Chondrocyte (in vitro differentiated cells): Measurements from ENCODE around the gene GCNT2. TPM values are rescaled to one million over a fixed set of nuclear protein-coding genes. Genes with fewer than 3 reads are reported as not detected.

Experiments
- DNase-seq: peaks from one replicate; pipeline ENCODE4 v3.0.0; 2021; ENCODE audit warnings: mixed read lengths, low spot score
- H3K27ac Mint-ChIP-seq: one replicate; pipeline ENCODE4 v1.8.0; 2021; ENCODE audit warnings: mild to moderate bottlenecking, moderate library complexity, mixed read lengths; ENCODE audit not compliant: unreplicated experiment
- H3K27me3 Mint-ChIP-seq: 2 replicates; pipeline ENCODE4 v1.8.0; 2021; ENCODE audit warnings: low read depth, mixed read lengths
- H3K36me3 Mint-ChIP-seq: 2 replicates; pipeline ENCODE4 v1.8.0; 2021; ENCODE audit warnings: low read depth, mixed read lengths
- H3K4me1 Mint-ChIP-seq: 2 replicates; pipeline ENCODE4 v1.8.0; 2021; ENCODE audit warnings: low read depth, mild to moderate bottlenecking, mixed read lengths
- H3K4me3 Mint-ChIP-seq: one replicate; pipeline ENCODE4 v1.8.0; 2021; ENCODE audit warnings: mild to moderate bottlenecking, moderate library complexity, mixed read lengths; ENCODE audit not compliant: unreplicated experiment
- H3K9me3 Mint-ChIP-seq: 2 replicates; pipeline ENCODE4 v1.8.0; 2021; ENCODE audit warnings: low read depth, mixed read lengths
- total RNA-seq: library from RNA; stranded (reverse); gene quantifications from 3 replicates; pipeline ENCODE4 v1.2.1, GENCODE V29; 2021
- TF ChIP-seq, protein P1 (sequence below): fragments of 200-600 bp; sonication (generic); IDR thresholded peaks from 2 replicates; pipeline ENCODE4 v1.5.0; 2021; ENCODE audit warnings: antibody characterized with exemption, mild to moderate bottlenecking, moderate library complexity

GCNT2 gene
- total RNA-seq, 1 donor from 2014 or later, result 0.67 TPM

GRCh38 chr6:10547809-10548208 is 26.7 kb downstream of the GCNT2 start:
- Mint-ChIP-seq H3K27me3 (no peaks in the 10 kb centered on the region), H3K36me3 (no peaks in the 10 kb centered on the region), H3K27ac (no peak overlapping the region), H3K4me3 (no peak overlapping the region), H3K9me3 (no peaks in the 10 kb centered on the region), H3K4me1 (peaks cover 12% of the 10 kb centered on the region)
- TF ChIP-seq, protein P1, sequence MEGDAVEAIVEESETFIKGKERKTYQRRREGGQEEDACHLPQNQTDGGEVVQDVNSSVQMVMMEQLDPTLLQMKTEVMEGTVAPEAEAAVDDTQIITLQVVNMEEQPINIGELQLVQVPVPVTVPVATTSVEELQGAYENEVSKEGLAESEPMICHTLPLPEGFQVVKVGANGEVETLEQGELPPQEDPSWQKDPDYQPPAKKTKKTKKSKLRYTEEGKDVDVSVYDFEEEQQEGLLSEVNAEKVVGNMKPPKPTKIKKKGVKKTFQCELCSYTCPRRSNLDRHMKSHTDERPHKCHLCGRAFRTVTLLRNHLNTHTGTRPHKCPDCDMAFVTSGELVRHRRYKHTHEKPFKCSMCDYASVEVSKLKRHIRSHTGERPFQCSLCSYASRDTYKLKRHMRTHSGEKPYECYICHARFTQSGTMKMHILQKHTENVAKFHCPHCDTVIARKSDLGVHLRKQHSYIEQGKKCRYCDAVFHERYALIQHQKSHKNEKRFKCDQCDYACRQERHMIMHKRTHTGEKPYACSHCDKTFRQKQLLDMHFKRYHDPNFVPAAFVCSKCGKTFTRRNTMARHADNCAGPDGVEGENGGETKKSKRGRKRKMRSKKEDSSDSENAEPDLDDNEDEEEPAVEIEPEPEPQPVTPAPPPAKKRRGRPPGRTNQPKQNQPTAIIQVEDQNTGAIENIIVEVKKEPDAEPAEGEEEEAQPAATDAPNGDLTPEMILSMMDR, result no peak
- DNase-seq, result no peak

DNA sequence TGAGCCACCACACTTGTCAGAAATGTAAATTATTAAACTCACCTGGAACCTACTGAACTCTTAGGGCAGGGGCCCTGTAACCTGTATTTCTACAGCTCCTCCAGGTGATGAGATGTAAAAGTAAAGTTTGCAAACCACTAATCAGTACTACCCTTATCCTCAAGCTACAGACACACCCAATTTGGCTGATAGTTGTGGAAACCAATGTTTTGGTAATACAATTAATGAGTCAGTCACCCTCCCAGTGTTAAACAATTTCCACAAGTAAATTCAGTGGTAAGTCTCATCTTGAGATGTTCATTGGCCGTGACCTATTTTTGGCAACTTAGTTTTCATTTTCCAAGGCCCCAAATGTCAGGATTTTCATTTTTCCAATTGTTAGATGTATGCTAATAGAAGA is 29.6 kb downstream of the GCNT2 start:
- peaks cover 15% of the 10 kb centered on the region for H3K4me1 Mint-ChIP-seq
- TF ChIP-seq, protein P1, result no peak
- H3K9me3 Mint-ChIP-seq, result no peaks in the 10 kb centered on the region
- H3K27ac Mint-ChIP-seq, result no peak overlapping the region
- H3K4me3 Mint-ChIP-seq, result no peak overlapping the region
- H3K36me3 Mint-ChIP-seq, result no peaks in the 10 kb centered on the region
- H3K27me3 Mint-ChIP-seq, result peaks cover 5% of the 10 kb centered on the region
- no peak for DNase-seq

GRCh38 chr6:10552270-10552810 is 31.2 kb downstream of the GCNT2 start:
- Mint-ChIP-seq H3K27me3 (peaks cover 9% of the 10 kb centered on the region), H3K4me3 (no peak overlapping the region), H3K27ac (no peak overlapping the region), H3K36me3 (no peaks in the 10 kb centered on the region), H3K4me1 (peaks cover 22% of the 10 kb centered on the region), H3K9me3 (no peaks in the 10 kb centered on the region)
- TF ChIP-seq, protein P1, result no peak
- DNase-seq, result no peak

DNA sequence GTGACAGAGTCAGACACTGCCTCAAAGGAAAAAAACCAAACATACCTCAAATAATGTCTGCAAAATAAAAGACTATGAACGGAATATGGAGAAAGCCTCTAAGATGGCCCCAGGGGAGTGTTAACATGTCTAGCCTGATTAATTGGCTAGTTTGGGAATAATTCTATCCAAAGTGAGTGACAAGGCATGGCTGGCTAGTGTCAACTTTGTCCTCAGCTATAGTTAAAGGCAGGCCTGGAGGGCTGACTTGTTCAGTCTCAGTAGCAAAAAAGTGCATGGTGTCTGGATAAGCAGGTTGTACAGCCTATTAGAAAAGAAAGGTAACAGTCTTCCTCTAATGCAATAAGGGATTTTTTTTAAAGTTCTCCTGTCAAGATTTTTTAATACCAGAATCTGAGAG is 32.7 kb downstream of the GCNT2 start:
- TF ChIP-seq, protein P1, result no peak

GRCh38 chr6:10554826-10555225 is 33.7 kb downstream of the GCNT2 start:
- TF ChIP-seq, protein P1, result no peak
- no peak for DNase-seq
- no peak overlapping the region for H3K27ac Mint-ChIP-seq
- H3K4me1 Mint-ChIP-seq, result peaks cover 22% of the 10 kb centered on the region
- H3K36me3 Mint-ChIP-seq, result no peaks in the 10 kb centered on the region
- H3K27me3 Mint-ChIP-seq, result peaks cover 19% of the 10 kb centered on the region
- H3K4me3 Mint-ChIP-seq, result no peak overlapping the region
- no peaks in the 10 kb centered on the region for H3K9me3 Mint-ChIP-seq

More for the DNA sequence above, 32.7 kb downstream of the GCNT2 start:
- DNase-seq, result no peak
- peaks cover 22% of the 10 kb centered on the region for H3K4me1 Mint-ChIP-seq
- H3K4me3 Mint-ChIP-seq, result no peak overlapping the region
- no peaks in the 10 kb centered on the region for H3K36me3 Mint-ChIP-seq
- H3K27ac Mint-ChIP-seq, result no peak overlapping the region
- H3K27me3 Mint-ChIP-seq, result peaks cover 16% of the 10 kb centered on the region
- H3K9me3 Mint-ChIP-seq, result no peaks in the 10 kb centered on the region
